Peyer's patch (tissue), 4 donors: ENCODE data around the gene NPEPL1.
"Not testable (repeated sequence)": the region's sequence is repeated elsewhere in the genome, so short reads cannot be mapped to it uniquely, and the experiment has no call there.

Experiments used
- POLR2A ChIP-seq, 2 donors: fragments of 450-650 bp; IDR thresholded peaks; one replicate each; pipeline ENCODE4 v1.5.1; 2017; ENCODE audit warnings: antibody characterized with exemption in 2 of 2, mild to moderate bottlenecking in 2 of 2, moderate library complexity in 2 of 2
- TF ChIP-seq, protein P1 (sequence below), 6 experiments: fragments of 450-650 bp in 4 of 6; fragments of 200-600 bp in 2 of 6; sonication (generic) in 1 of 6; IDR thresholded peaks; one replicate each; pipeline ENCODE4 v1.5.1; 2017 to 2019; ENCODE audit warnings: antibody characterized with exemption in 6 of 6, mild to moderate bottlenecking in 3 of 6, moderate library complexity in 1 of 6

GRCh38 chr20:58750706-58751105 lies 58.1 kb downstream of the NPEPL1 start:
- TF ChIP-seq, protein P1, sequence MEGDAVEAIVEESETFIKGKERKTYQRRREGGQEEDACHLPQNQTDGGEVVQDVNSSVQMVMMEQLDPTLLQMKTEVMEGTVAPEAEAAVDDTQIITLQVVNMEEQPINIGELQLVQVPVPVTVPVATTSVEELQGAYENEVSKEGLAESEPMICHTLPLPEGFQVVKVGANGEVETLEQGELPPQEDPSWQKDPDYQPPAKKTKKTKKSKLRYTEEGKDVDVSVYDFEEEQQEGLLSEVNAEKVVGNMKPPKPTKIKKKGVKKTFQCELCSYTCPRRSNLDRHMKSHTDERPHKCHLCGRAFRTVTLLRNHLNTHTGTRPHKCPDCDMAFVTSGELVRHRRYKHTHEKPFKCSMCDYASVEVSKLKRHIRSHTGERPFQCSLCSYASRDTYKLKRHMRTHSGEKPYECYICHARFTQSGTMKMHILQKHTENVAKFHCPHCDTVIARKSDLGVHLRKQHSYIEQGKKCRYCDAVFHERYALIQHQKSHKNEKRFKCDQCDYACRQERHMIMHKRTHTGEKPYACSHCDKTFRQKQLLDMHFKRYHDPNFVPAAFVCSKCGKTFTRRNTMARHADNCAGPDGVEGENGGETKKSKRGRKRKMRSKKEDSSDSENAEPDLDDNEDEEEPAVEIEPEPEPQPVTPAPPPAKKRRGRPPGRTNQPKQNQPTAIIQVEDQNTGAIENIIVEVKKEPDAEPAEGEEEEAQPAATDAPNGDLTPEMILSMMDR (IDR thresholded peaks at IDR 0.05): not testable (repeated sequence)
- TF ChIP-seq POLR2A (IDR thresholded peaks at IDR 0.05): not testable (repeated sequence)
